NCI-H2081 (cell line): ENCODE results near the gene HIPK1.
"Not testable (repeated sequence)": the region's sequence is repeated elsewhere in the genome, so short reads cannot be mapped to it uniquely, and the experiment has no call there.

ENCODE experiments used
- DNase-seq, 2 experiments: peaks; one replicate each; lab custom pipeline; 2025; lab: John Stamatoyannopoulos, UW

HIPK1 gene

DNA sequence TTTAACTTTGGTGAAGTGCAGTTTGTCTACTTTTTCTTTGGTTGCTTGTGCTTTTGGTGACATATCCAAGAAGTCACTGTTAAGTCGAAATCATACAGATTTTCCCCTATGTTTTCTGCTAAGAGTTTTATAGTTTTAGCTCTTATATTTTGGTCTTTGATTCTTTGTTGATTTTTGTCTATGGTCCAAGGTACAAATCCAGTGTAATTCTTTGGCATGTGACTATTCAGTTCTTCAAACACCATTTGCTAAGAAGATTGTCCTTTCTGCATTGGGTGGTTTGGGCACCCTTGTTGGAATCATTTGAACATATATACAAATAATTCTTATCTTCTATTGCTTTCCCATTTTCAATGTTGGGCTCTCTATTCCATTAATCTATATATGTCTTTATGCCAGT is 16.2 kb downstream of the HIPK1 start:
- no peak for DNase-seq

GRCh38 chr1:113946112-113946511 is 17.0 kb downstream of the HIPK1 start:
- DNase-seq, result no peak

GRCh38 chr1:113946678-113947387 is 17.7 kb downstream of the HIPK1 start:
- peak in 1 of 2 experiments; percentile 7 for DNase-seq

DNA sequence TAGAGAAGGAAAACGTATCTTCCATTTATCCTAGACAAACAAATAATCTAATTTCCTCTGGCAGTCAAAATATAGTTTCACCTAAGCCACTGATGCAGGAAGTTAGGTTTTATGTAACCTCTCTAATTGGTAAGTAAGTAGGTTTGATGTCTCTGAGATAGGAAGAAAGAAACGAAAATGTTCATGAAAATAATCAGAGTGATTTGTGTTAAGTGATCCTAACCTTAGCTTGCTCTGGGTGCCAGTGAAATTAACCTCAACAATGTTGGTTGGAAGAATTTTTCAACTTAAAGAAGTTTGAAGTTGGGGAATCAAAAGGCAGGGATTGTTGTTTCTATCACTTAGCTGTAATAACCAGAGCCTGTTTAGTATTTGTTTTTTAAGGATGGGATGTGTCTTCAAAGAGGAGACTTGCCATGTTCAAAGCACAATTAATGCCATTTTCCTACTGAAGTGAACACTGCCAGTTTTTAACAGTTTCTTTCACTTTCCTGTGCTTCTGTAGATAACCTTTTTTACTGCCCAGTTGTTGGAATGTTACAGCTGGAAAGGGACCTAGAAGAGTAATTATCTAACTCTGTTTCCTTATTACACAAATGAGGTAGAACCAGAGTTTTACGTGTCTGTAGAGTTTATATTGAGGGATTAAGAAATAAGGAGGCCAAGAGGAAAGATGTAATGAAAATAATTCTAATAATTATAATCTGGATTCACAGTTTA is 18.4 kb downstream of the HIPK1 start:
- DNase-seq, result no peak

DNA sequence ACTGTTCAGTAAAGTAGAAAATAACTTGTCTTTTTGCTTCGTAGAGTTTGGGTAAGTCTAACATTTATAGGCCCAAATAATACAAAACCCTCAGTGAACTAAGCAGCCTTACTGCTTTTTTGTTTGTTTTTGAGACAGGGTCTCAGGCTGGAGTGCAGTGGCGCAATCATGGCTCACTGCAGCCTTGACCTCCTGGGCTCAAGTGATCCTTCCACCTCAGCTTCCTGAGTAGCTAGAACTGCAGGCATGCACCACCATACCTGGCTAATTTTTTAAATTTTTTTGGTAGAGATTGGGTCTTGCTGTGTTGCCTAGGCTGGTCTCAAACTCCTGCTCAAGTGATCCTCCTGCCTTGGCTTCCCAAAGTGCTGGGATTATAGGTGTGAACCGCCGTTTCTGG is 19.0 kb downstream of the HIPK1 start:
- DNase-seq, result not testable (repeated sequence)

GRCh38 chr1:113949007-113949406 is 19.9 kb downstream of the HIPK1 start:
- no peak for DNase-seq

DNA sequence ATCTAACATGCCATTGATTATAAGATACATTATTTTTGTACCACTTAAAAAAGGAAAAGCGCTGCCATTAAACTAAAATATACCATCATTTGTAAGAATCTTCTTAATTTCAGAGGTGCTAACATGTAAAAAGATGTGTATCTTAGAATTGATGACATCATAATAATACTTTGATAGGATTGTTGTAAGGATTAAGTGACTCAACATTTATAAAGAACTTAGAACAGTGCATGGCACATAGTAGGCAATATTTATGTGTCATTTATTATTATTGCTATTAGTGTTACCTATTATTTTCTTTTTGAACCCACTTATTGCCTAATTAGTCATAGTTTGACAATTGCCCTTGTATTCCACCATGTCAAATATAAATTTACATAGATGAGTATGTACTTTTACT is 21.8 kb downstream of the HIPK1 start:
- DNase-seq, result no peak

- no peak for DNase-seq
These were observed 22.6 kb downstream of the HIPK1 start for GRCh38 chr1:113951719-113952118.

DNA sequence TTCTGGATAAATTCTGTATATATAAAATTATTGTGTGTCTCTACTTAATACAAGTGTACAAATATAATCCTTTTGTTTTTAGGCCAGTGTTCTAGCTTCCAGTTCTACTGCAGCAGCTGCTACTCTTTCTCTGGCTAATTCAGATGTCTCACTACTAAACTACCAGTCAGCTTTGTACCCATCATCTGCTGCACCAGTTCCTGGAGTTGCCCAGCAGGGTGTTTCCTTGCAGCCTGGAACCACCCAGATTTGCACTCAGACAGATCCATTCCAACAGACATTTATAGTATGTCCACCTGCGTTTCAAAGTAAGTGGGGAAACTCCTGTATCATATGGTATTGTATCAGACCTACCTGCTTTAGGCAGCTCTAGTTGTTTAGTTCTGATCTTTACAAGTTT is 28.9 kb downstream of the HIPK1 start:
- DNase-seq, result no peak

GRCh38 chr1:113958691-113959090 is 29.6 kb downstream of the HIPK1 start:
- DNase-seq, result no peak

- DNase-seq, result no peak
These were observed 34.3 kb downstream of the HIPK1 start for GRCh38 chr1:113963281-113963906.

DNA sequence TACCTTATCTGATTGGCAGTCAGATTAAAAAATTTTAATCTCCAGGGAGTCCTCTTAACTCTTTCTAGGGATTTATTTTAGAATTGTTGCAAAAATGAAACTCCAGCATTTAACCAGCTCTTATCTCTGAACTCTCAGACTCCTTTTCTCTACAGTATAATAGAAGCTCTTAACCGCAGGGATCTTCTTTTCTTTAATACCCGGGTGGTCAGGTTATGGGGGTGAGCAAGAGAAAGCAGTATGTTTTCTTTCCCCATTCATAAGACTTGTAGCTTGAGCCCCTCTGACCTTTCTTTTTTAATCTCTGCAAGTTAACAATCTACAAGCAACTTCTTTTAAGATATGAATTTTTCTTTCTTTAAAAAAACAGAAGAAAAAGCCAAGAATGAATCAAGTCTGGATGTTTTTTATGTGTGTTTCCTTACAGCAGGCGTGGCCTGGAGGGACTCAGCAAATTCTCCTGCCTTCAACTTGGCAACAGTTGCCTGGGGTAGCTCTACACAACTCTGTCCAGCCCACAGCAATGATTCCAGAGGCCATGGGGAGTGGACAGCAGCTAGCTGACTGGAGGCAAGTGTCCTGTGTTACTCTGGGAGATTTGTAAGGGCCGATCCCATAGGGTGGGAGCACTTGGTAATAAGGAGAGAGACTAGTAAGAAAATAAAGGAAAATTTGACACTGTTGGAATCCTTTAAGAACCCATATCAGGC is 36.7 kb downstream of the HIPK1 start:
- no peak for DNase-seq

DNA sequence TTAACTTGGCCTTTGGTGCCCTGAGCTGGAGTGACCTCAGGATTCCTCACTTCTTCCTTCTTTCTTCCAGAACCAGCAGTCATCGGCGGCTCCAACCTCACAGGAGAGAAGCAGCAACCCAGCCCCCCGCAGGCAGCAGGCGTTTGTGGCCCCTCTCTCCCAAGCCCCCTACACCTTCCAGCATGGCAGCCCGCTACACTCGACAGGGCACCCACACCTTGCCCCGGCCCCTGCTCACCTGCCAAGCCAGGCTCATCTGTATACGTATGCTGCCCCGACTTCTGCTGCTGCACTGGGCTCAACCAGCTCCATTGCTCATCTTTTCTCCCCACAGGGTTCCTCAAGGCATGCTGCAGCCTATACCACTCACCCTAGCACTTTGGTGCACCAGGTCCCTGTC is 43.8 kb downstream of the HIPK1 start:
- DNase-seq, result no peak

DNA sequence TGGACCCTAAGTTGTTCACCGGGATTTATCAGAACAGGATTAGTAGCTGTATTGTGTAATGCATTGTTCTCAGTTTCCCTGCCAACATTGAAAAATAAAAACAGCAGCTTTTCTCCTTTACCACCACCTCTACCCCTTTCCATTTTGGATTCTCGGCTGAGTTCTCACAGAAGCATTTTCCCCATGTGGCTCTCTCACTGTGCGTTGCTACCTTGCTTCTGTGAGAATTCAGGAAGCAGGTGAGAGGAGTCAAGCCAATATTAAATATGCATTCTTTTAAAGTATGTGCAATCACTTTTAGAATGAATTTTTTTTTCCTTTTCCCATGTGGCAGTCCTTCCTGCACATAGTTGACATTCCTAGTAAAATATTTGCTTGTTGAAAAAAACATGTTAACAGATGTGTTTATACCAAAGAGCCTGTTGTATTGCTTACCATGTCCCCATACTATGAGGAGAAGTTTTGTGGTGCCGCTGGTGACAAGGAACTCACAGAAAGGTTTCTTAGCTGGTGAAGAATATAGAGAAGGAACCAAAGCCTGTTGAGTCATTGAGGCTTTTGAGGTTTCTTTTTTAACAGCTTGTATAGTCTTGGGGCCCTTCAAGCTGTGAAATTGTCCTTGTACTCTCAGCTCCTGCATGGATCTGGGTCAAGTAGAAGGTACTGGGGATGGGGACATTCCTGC is 46.2 kb downstream of the HIPK1 start:
- no peak for DNase-seq

GRCh38 chr1:113976609-113977278 is 47.6 kb downstream of the HIPK1 start:
- DNase-seq, result no peak

DNA sequence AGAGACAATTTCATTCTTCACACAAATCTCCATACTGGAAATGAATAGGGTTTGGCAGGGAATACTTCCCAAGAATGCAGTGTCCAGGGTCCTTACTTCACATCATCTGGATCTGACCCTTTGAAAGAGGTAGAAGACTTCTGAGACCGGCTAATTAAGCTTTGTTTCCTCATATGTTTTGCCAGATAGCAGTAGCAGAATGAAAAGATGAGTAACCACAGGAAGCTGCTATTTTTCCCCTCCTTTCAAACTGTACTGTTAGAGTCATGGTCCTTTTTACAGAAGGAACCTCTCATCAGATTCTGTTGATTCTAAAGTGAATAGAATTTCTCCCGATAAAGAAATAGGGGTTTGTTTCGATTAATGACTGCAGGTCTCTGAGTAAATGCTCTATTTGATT is 48.8 kb downstream of the HIPK1 start:
- no peak for DNase-seq

DNA sequence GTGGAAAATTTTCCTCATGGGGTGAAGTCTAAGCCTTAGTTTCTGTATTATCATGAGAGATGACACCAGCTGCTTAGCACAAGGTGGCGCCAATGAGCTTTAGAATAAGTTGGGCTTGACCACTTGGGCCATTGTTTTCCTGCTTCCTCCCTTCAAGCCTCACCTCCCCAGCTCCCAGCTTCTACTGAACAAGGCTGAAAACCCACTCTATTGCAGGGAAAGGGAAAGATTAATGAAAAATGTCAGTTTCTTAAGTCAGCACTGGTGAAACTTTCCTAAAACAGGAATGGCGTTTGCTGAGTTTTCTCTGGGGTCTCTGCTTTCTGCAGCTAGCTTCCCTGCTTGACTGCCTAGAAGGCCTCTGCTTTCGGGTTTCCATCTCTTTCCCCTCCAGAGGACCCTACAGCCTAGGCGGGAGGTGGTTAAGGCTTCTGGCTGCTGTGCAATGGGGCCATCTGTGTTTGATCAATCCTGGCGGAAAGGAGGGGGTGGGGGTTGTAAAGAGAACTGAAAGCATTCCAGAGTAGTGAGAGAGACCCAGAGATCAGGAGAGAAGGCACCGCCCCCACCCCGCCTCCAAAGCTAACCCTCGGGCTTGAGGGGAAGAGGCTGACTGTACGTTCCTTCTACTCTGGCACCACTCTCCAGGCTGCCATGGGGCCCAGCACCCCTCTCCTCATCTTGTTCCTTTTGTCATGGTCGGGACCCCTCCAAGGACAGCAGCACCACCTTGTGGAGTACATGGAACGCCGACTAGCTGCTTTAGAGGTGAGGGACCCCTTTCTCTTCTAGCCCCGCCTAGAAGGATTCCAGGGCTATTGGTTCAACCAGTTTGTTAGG is 50.0 kb downstream of the HIPK1 start, which contains the start of gene OLFML3:
OLFML3 (plus strand) TSS at position 612 of the 840 bp plus-strand sequence; CDS start at position 655, 43 bp downstream.
- DNase-seq, result peak; percentile 72 to 75

GRCh38 chr1:113980110-113980509 is 51.0 kb downstream of the HIPK1 start:
- DNase-seq, result no peak

GRCh38 chr1:113981962-113982931 is 53.1 kb downstream of the HIPK1 start:
- no peak for DNase-seq
